Inflammatory macrophage treated with lipopolysaccharide for 1 hour (primary cell): ENCODE data around the gene BCL2L12.

Source experiments
- DNase-seq, 2 donors: peaks; one replicate each; pipeline ENCODE4 v3.0.0-alpha.2; 2020 to 2022

The BCL2L12 gene

DNA sequence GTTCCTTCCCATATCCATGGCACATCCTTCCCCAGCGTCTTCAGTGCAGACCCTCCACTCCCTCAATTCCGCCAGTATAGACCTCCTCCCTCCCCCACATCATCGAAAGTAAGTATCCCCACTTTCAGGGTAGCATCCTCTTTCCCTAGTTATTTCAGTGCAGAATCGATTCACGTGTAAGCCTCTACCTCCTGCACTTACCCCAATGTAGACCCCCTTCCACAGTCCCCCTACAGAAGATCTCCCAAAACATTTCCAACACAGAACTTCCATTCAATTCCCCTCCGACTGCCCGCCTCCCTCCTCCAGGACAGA, 740 bp upstream of the BCL2L12 start:
- no peak for DNase-seq

- DNase-seq, result no peak
Measured at GRCh38 chr19:49666120-49666444, 349 bp downstream of the BCL2L12 start.

- no peak for DNase-seq
Measured at GRCh38 chr19:49667473-49667872, 1.7 kb downstream of the BCL2L12 start.

DNA sequence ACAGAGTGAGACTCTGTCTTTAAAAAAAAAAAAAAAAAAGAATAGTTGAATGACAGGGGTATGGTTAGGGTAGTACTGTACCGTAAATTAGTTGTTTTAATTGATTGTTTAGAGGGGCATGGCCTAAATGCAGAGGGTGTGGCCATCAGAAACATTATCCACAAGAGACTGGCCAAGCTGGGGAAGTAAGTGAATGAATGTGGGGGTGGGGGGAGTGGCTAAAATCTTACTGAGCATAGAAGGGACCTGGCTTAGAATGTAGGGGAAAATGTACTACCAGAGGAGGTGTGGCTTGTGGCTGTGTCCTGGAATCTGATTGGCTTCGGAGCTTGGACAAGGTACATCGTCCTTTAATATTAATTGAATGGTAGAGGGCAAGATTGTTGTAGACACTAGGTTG, 3.8 kb downstream of the BCL2L12 start:
- DNase-seq, result peak; percentile 54 to 73

GRCh38 chr19:49672131-49672919, 6.6 kb downstream of the BCL2L12 start:
- DNase-seq, result peak; percentile 37 to 83

DNA sequence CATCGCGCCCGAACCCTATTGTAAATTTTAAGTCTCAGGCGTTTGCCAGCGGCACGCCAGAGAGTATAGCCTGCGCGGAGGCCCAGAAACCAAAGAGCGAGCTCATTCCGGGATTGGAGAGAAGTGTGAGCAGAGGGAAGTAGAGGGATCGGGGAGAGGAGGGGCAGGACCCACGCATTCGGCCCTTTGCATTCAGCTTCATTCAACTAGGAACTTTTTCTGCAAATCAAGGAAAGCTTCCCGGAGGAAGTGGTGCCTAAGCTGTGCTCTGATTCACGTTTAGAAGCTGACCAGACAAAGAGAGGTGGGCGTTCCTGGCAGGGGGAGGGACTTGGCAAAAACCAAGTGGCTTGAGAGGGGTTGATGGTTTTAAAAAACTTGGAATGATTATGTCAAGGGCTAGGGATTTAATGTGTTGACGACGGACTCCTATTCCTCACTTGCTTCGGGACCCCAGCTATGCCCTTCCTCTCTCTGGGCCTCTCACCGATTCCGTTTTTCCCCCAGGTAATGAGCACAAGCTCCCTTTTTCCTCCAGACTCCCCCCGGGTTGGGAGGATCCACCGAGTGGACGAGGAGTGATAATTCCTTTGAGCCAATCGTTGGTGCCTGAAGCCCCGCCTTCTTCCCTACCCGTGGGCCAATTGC, 10.5 kb downstream of the BCL2L12 start:
- DNase-seq, result peak; percentile 93 to 95

- peak; percentile 100 for DNase-seq
Measured at GRCh38 chr19:49676784-49677230, 11.1 kb downstream of the BCL2L12 start.

- DNase-seq, result peak in 1 of 2 donors; percentile 16
Measured at GRCh38 chr19:49677231-49677900, 11.6 kb downstream of the BCL2L12 start, which contains the start of gene PRMT1. Gene PRMT1, plus strand, starts transcription at chr19:49677271. Its CDS starts 10 bp downstream, at chr19:49677281.

GRCh38 chr19:49677901-49678674, 12.4 kb downstream of the BCL2L12 start:
- peak; percentile 74 to 91 for DNase-seq

DNA sequence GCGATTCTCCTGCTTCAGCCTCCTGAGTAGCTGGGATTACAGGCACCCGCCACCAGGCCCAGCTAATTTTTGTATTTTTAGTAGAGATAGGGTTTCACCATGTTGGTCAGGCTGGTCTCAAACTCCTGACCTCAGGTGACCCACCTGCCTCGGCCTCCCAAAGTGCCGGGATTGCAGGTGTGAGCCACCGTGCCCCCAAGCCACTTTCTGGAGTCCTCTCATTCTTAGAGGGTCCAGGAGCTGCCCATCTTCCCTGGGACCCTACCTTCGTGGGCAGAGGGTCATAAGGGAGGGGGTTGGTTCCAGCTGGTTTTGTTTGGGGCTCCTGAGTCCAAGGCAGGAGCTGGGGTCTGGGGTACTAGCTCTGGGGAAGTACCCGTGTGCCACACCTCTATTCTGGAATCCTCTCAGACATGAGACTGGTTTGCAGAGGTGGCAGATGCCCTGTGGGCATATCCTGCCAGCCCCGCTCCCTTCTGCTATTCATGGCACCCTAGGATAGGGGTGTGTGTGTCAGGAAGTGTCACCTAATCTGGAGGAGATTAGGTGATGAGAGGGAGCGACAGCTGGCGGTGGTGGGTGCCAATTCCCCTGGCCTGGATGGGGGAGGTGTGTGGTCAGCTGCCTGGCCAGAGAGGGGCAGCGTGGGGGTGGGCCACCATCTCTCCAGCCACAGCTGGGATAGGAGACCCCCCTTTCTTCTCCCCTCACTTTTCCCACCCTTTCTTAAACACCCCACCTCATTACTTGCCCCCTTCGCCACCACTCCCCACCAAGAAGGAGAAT, 13.4 kb downstream of the BCL2L12 start:
- no peak for DNase-seq

DNA sequence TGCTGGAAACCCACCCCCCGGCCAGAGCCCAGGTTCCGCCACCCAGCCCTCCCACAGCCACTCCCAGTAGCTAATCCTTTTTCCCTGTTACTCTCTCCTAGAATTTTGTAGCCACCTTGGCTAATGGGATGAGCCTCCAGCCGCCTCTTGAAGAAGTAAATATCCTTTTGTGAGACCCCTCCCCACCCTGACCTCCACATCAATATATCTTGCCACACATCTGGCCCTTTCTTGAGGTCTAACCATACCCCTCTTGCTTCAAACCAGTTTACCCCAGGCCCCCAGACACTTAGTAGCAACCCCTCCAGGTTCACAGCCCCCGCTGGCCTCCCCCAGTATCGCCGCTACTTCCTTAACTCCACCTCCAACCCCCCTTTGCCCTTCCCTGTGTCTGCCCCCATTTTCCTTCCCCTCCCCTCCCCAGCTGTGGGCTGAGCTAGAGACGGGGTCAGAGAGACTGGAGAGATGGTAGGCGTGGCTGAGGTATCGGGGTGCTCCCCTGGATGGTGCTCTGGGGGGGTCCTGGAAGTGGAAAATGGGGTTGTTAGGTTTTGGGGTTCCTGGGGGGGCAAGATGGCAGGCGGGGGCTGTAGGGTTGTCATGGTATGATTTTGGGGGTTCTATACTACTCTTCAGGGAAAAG, 14.2 kb downstream of the BCL2L12 start:
- no peak for DNase-seq

DNA sequence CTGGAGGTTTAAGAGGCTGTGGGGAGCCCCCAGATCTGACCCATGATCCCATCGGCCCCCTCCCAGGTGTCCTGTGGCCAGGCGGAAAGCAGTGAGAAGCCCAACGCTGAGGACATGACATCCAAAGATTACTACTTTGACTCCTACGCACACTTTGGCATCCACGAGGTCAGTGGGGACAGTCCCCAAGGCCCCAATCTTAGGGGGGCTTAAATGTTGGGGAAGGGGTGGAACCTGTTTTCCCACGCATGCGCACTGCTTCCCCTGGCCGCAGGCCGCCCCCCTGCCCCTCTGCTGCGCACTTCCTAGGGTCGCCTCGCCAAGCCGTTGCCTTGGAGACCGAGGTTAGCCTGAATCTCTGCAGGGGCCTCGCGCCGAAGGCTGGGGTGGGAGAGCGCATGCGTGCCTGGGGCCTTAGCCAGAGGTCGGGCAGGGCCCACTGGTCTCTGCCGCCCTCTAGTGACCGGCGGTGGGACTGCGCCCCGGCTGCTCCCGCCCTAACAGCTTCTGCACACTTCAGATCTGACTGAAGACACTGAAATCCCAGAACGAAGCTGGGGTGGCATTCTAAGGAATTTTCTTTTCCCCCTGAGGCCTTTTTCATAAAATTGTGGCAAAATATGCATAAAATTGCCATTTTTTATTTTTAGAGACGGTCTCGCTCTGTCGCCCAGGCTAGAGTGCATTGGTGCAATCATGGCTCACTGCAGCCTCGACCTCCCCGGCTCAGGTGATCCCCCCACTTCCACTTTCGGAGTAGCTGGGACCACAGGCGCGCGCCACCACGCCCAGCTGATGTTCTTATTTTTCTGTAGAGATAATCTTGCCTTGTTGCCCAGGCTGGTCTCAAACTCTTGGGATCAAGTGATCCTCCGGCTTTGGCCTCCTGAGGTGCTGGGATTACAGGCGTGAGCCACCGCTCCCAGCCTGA, 15.0 kb downstream of the BCL2L12 start:
- DNase-seq, result peak; percentile 73 to 99

DNA sequence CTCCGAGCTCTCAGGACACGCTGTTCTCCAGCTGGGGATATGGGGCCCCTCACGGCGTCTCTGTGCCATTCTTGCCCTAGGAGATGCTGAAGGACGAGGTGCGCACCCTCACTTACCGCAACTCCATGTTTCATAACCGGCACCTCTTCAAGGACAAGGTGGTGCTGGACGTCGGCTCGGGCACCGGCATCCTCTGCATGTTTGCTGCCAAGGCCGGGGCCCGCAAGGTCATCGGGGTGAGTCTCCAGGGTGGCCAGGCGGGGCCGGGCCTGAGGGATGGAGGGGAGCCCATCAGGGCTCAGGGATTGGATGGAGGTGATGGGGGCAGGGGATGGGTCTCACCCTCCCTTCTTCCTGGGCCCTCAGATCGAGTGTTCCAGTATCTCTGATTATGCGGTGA, 16.1 kb downstream of the BCL2L12 start:
- DNase-seq, result no peak

- DNase-seq, result no peak
Measured at GRCh38 chr19:49682274-49682673, 16.5 kb downstream of the BCL2L12 start.

GRCh38 chr19:49683814-49684250, 18.1 kb downstream of the BCL2L12 start:
- DNase-seq, result no peak

GRCh38 chr19:49684251-49684982, 18.7 kb downstream of the BCL2L12 start:
- no peak for DNase-seq

DNA sequence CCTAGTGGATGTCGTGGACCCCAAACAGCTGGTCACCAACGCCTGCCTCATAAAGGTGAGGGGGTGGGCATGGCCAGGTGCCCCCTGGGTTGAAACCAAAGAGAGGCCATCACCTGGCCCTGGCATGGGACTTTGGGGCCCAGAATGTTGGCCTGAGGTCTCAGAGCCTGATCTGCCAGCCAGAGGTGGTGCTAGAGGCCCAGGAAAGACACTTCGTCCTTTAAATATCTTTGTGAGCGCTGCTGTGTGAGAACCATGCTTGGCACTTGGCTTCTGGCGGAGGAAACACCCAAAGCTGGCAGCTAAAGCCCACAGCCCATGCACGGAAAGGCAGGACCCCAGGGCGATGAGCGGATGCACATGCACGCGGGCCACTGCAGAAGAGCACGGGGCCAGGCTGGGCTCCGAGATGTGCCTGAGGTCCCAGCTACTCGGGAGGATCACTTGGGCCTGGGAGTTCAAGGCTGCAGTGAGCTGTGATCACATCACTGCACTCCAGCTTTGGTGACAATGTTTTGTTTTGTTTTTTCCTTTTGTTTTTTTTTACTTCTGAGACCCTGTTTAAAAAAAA, 19.3 kb downstream of the BCL2L12 start:
- DNase-seq, result no peak

DNA sequence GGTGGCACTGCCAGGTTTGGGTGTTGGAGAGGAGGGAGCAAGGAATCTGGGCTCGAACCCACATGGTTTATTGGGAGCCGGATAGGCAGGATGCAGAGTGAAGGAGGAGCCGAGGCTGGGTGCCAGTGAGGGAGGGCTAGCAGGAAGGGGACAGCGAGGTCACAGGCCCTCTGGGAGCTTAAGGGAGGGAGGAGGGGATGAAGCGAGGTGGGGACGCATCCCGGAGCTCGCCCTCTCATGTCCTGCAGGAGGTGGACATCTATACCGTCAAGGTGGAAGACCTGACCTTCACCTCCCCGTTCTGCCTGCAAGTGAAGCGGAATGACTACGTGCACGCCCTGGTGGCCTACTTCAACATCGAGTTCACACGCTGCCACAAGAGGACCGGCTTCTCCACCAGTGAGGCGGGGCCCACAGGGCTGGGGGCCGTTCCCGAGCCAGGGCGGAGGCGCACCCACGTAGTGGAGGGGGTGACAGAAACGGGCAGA, 20.2 kb downstream of the BCL2L12 start:
- DNase-seq, result no peak

DNA sequence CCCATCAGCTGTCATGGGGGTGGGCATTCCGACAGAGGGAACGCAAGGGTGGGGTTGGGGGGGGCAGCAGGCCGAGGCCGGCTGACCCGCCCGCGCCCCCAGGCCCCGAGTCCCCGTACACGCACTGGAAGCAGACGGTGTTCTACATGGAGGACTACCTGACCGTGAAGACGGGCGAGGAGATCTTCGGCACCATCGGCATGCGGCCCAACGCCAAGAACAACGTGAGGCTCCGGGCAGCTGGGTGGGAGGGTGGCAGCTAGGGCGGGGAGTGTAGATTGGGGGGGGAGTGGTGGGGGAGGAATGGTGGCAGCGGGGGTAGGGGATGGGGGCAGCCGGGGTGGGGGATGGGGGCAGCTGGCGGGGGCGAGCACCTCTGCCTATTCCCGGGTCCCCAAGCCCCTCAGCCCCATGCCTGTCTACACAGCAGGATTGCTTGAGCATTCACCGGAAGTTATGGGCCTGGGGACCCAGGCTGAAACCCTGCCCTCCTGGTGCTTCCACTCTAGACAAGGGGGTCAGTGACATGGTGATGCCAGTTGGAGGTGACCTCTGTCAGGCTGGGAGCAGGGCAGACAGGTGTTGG, 20.9 kb downstream of the BCL2L12 start:
- DNase-seq, result no peak
